HG02973 (cell line): ENCODE measurements around the gene FLAD1.

Source experiments
- ATAC-seq: cut with Tn5 transposase; IDR thresholded peaks from one replicate; pipeline ENCODE4 v1.9.1; 2021; ENCODE audit warnings: moderate library complexity; ENCODE audit not compliant: unreplicated experiment

The FLAD1 gene

DNA sequence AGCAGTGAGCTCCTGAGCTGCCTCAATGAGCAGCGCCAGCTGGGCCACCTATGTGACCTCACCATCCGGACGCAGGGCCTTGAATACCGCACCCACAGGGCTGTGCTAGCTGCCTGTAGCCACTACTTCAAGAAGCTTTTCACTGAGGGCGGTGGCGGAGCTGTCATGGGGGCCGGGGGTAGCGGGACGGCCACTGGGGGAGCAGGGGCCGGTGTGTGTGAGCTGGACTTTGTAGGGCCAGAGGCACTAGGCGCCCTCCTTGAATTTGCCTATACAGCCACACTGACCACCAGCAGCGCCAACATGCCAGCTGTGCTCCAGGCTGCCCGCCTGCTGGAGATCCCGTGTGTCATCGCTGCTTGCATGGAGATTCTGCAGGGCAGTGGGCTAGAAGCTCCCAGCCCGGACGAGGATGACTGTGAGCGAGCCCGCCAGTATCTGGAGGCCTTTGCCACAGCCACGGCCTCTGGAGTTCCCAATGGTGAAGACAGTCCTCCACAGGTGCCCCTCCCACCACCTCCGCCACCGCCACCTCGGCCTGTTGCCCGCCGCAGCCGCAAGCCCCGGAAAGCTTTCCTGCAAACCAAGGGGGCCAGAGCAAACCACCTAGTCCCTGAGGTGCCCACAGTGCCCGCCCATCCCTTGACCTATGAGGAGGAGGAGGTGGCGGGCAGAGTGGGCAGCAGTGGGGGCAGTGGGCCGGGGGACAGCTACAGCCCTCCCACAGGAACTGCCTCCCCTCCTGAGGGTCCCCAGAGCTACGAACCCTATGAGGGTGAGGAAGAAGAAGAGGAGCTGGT lies 31.8 kb downstream of the FLAD1 start:
- ATAC-seq: no peak

- ATAC-seq: no peak
Observed at GRCh38 chr1:155015527-155016230, 32.5 kb downstream of the FLAD1 start.

DNA sequence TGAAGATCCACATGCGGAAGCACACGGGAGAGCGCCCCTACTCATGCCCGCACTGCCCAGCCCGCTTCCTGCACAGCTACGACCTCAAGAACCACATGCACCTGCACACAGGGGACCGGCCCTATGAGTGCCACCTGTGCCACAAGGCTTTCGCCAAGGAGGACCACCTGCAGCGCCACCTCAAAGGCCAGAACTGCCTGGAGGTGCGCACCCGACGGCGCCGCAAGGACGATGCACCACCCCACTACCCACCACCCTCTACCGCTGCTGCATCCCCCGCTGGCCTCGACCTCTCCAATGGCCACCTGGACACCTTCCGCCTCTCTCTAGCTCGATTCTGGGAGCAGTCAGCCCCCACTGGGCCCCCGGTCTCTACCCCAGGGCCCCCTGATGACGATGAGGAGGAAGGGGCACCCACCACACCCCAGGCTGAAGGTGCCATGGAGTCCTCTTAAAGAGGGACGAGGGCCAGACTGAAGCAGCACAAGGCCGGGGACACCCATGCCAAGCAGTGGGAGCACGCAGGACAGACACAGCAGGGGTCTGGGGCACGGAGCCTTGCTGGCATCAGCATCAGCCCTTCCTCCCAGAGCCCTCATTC lies 33.2 kb downstream of the FLAD1 start:
- ATAC-seq: no peak

DNA sequence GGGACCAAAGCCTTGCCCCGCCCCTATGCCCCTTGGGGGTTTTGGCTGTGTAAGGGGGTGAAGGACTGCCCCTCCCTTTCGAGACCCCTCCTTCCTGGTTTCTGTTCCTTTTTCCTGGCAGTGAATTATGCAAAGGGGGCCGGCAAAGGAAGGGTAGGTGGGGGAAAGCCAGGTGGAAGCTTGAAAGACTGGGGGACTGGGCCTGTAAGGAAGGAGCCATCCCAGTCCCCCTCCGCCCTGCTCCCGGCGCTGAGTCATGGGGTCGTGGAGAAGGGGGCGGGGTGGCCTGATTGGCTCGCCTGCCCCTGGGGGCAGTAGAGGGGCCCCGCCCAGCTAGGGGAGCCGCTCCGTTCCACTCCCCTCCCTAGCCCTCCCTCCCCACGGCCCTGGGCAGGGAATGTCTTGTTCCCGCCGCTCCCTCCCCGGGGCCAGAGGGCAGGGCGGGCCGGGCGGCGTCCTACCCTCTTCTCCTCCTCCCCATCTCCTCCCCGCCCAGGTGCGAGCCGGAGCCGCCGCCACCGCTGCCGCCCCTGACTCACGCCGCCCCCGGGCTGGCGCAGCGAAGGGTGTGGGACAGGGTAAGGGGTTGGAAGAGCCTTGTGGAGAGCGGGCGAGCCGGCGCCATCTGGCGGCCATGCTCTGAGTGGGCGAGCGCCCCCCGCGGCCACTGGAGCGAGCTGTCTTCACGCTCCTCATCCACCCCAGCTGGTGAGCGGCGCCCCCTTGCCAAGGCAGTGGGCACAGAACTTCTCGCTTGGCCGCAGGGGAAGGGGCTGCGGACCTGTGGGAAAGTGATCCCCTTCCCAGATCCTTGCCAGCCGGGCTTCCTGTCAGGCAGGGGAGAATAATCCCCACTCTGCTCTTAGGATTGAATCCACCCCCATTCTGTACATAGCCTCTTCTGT lies 34.1 kb downstream of the FLAD1 start:
- peak; percentile 58 for ATAC-seq

GRCh38 chr1:155017946-155018316 lies 34.8 kb downstream of the FLAD1 start:
- ATAC-seq: peak; percentile 8

GRCh38 chr1:155018617-155019348 lies 35.6 kb downstream of the FLAD1 start:
- no peak for ATAC-seq

- ATAC-seq: no peak
Observed at GRCh38 chr1:155019377-155020245, 36.5 kb downstream of the FLAD1 start.

DNA sequence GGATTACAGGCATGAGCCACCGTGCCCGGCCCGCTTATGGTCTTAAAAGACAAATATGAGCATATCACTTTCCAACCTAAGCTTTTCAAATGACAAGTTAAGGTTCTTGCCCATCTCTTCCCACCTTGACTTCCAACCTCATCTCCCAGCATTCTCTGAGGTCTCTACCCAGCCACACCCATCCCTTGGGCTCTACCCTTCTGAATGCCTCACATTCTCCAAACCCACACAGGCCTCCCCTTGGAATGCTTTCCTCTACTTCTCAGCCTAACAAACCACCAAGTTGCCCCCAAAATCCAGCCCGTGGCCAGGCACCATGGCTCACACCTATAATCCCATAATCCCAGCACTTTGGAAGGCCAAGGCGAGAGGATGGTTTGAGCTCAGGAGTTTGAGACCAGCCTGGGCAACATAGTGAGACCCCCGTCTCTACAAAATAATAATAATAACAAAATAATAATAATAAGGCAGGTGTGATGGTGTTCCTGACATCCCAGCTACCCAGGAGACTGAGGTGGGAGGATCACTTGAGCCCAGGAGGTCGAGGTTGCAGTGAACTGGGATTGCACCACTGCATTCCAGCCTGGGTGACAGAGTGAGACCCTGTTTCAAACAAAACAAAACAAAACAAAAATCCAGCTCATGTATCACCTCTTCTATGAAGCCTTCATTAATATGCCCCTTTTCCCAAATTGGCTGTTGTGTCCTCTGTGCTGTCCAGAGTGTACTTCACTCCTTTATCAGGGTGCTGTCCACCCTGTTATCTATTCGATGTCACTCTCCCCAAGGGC lies 39.2 kb downstream of the FLAD1 start:
- ATAC-seq: no peak

GRCh38 chr1:155022927-155023236 lies 39.7 kb downstream of the FLAD1 start:
- no peak for ATAC-seq

DNA sequence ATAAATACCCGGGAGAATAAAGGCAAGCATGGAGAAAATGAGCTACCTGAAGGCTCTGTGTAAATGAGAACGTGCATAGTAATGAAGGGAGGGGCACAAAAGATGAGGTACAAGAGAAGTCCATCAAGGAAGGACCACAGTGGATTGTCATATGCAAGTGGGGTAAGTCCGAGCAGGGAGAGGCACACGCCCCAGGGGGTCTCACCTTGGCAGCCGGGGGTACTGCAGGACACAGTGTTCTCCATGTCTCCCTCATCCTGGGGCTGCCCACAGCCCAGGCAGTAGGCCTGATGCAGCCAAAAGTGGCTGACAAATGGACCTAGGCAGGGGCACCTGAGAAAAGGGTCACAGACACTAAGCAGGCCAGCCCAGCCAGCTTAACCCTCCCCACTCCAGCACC lies 40.5 kb downstream of the FLAD1 start:
- no peak for ATAC-seq

DNA sequence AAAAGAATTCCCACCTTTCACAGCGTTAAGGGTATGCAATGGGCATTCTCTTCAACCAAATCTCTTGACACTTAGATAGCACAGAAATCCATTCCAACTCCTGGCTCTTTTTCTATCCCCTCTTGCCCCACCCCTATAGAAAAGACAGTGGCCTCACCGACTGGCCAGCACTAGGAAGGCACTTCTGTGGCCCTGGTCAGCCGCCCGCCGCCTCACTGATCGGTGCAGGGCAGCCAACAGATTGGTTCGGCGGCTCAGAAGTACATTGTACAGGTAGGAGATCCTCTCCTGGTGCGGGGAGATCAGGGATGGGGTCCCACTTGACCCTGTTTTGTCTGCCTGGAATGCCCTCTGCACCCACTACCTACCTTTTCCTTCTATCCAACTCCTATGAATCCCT lies 41.2 kb downstream of the FLAD1 start:
- no peak for ATAC-seq

- ATAC-seq: no peak
Observed at GRCh38 chr1:155026154-155026553, 43.0 kb downstream of the FLAD1 start.

GRCh38 chr1:155026588-155026987 lies 43.4 kb downstream of the FLAD1 start:
- ATAC-seq: no peak

DNA sequence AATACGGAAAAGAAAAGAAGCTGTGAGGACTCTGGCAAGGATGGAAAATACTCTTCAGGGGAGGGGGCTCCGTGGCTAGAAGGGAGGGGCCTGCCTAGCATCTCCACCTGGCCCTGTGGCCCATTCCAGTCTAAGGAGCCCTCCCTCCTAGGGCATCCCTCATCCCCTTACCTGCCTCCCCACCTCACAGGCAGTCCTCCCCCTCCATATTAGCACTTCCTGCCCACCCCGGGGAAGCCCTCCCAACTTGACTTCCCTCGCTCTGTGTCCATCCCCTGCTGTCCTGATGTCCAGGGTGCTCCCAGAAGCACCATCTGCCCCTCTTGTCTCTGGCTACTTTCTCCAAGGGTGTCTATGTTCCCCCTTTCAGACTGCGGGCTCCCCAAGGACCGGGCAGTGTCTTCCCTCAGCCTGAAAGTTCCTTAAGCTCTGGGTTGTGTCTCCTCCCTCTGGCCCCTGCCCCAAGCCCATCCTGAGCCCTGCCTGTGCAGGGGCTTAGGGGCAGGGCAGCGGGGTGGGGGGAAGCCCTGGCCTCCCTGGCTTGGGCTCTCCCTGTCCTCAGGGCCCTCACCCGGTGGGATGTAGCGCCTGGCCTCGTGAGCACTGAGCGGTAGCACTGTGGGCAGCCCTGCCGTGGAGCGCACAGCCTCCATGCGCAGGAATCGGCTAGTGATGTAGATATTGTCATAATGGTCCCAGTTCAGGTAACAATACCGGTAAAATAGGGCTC lies 46.5 kb downstream of the FLAD1 start:
- no peak for ATAC-seq

DNA sequence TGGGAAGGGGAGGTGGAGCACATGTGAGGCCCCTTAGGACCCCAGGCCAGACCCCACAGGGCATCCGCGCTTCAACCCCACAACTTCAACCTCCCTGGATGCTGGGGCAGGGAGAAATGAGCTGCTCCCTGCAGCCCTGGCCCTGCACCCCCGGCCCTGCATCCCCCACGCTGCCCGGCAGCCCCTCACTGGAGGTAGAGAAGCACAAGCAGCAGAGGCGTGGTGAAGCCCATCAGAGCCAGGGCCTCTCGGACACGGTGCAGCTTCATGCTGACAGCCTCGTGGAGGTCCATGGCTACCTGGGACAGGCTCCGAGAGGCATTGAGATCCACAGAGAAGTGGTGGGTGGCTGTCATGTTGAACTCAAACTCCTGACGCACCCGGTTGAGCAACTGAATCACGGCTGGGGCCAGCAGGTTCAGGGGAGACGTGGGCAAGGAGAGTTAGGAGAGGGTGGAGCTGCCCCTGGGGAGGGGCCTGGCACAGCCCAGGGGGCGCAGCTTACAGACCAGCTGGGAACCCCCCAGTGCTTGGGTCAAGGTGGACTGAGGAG lies 47.2 kb downstream of the FLAD1 start:
- no peak for ATAC-seq

DNA sequence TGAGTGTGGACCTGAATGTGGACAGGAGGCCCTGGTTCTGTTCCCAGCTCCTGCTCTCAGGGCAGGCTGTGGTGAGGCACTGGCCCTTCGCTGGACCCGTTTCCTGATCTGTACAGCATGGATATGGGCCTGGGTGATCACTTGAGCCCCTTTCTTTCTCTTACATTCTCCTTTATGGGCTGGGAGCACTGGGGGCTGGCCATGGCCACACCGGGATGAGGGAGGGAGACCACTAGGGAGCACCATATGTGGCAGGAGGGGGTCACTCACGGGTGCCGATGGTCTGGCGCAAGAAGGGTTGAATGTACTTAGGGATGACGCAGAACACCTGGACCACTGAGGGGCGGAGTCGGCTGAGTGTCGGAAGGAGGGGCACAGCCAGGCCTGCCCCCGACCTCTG lies 47.8 kb downstream of the FLAD1 start:
- no peak for ATAC-seq

DNA sequence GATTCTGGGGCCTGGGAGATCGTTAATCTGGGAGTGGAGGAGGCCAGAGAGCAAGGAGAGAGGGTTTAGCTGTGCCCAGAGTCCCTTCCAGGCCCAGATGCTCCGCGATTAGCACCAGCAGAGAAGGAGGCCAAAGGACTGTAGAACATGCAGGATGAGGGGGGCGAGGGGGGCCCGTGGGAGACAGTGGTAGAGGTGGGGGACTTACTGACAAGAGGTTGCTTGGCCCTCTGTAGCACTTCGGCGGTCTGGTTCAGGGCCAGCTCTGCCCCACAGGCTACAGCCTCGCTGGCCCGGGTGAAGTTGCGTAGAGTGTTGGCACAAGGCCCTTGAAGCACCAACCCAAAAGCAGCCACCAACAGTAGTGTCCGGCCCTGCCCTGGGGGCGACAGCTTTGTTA lies 49.7 kb downstream of the FLAD1 start:
- no peak for ATAC-seq

- ATAC-seq: no peak
Observed at GRCh38 chr1:155033524-155033923, 50.4 kb downstream of the FLAD1 start, which contains the start of the genes DCST1 and DCST2. Gene DCST1 (plus strand): TSS chr1:155033824. CDS start chr1:155034037, 213 bp downstream. Gene DCST2 (minus strand): TSS chr1:155033781. CDS start chr1:155033701, 80 bp downstream.
